ENCODE measurements around the gene HORMAD1. TPM values are rescaled to one million over a fixed set of nuclear protein-coding genes. Genes with fewer than 3 reads are reported as not detected.

HORMAD1 gene
- total and polyA plus RNA-seq, 8 donors: 0.08 to 0.28 (median 0.28) TPM; not detected in 5

DNA sequence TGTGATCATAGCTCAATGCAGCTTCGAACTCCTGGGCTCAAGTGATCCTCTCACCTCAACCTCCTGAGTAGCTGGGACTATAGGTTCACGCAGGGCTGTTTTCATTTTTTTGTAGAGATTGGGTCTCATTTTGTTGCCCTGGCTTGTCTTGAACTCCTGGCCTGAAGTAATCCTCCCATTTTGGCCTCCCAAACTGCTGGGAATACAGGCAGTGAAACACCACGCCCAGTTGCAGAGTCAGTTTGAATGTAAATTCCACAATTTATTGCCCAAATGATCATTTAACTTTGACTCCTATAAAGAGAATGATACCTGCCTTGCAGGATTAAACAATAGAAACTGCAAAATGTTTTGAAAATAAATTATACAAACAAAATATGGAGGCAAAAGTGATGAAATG lies 34.4 kb downstream of the HORMAD1 start:
- H3K36me3 ChIP-seq: peaks cover 0 to 15% (median 5%) of the 10 kb centered on the region in 3 donors
- H3K4me1 ChIP-seq: peaks cover 0 to 9% (median 4%) of the 10 kb centered on the region in 3 donors
- no peak overlapping the region for H3K4me3 ChIP-seq
- H3K27ac ChIP-seq: no peak overlapping the region
- H3K27me3 ChIP-seq: no peaks in the 10 kb centered on the region
- TF ChIP-seq, protein P1, sequence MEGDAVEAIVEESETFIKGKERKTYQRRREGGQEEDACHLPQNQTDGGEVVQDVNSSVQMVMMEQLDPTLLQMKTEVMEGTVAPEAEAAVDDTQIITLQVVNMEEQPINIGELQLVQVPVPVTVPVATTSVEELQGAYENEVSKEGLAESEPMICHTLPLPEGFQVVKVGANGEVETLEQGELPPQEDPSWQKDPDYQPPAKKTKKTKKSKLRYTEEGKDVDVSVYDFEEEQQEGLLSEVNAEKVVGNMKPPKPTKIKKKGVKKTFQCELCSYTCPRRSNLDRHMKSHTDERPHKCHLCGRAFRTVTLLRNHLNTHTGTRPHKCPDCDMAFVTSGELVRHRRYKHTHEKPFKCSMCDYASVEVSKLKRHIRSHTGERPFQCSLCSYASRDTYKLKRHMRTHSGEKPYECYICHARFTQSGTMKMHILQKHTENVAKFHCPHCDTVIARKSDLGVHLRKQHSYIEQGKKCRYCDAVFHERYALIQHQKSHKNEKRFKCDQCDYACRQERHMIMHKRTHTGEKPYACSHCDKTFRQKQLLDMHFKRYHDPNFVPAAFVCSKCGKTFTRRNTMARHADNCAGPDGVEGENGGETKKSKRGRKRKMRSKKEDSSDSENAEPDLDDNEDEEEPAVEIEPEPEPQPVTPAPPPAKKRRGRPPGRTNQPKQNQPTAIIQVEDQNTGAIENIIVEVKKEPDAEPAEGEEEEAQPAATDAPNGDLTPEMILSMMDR (IDR thresholded peaks at IDR 0.05): no peak
- H3K9me3 ChIP-seq: no peaks in the 10 kb centered on the region
- no peak for FAIRE-seq
- intact Hi-C loops (cut with DNase I): no loop called here
- no peak for DNase-seq
- WGBS, 2 donors: 98 to 100% methylated on average over 3 of the region's 3 CpGs
- no peak for ATAC-seq

DNA sequence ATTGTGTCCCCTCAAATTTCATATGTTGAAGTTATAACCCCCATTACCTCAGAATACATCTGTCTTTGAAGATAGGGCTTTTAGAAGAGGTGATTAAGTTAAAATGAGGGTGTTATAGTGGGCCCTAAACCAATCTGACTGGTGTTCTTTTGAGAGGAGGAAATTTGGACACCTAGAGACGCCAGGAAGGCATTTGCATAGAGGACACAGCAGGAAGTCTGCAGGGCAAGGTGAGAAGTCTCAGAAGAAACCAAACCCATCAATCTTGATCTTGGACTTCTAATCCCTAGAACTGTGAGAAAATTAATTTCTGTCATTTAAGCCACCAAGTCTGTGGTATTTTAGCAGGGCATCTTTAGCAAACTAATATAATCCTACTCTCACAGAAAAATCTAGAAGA lies 36.8 kb downstream of the HORMAD1 start:
- TF ChIP-seq, protein P1 (IDR thresholded peaks at IDR 0.05): no peak
- 93 to 95% methylated on average over 1 of the region's 1 CpG for WGBS, 2 donors
- FAIRE-seq: no peak
- no peak for DNase-seq
- intact Hi-C loops (cut with DNase I): no loop called here
- peaks cover 0 to 2% (median 0%) of the 10 kb centered on the region in 3 donors for H3K4me1 ChIP-seq
- H3K27me3 ChIP-seq: no peaks in the 10 kb centered on the region
- no peak overlapping the region for H3K4me3 ChIP-seq
- ATAC-seq: no peak
- H3K27ac ChIP-seq: no peak overlapping the region
- no peaks in the 10 kb centered on the region for H3K9me3 ChIP-seq
- peaks cover 0 to 11% (median 5%) of the 10 kb centered on the region in 3 donors for H3K36me3 ChIP-seq

DNA sequence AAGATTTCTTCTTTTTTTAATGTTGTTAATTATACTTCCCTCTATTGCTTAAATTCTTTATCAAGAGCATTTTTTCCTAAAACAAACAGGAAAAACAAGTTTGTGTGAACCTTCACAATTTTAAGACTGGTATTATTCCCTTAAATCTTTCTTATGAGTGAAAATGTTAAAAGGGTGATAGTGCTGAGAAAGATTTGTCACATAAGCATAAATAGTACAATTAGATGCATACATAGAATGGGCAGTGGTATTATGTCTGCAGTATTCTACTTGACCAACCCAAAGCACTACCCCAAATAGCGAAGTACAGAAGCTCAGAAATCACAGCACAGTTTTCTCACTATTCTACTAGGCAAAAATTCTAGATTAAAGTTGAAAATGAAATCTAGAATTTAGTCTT lies 41.7 kb downstream of the HORMAD1 start:
- no peaks in the 10 kb centered on the region for H3K36me3 ChIP-seq
- H3K4me1 ChIP-seq: no peaks in the 10 kb centered on the region
- no peak for DNase-seq
- no peak overlapping the region for H3K27ac ChIP-seq
- intact Hi-C loops (cut with DNase I): no loop called here
- no peak overlapping the region for H3K4me3 ChIP-seq
- WGBS, 2 donors: 100% methylated on average over 1 of the region's 1 CpG
- H3K9me3 ChIP-seq: no peaks in the 10 kb centered on the region
- TF ChIP-seq, protein P1 (IDR thresholded peaks at IDR 0.05): no peak
- FAIRE-seq: no peak
- ATAC-seq: no peak
- H3K27me3 ChIP-seq: no peaks in the 10 kb centered on the region

DNA sequence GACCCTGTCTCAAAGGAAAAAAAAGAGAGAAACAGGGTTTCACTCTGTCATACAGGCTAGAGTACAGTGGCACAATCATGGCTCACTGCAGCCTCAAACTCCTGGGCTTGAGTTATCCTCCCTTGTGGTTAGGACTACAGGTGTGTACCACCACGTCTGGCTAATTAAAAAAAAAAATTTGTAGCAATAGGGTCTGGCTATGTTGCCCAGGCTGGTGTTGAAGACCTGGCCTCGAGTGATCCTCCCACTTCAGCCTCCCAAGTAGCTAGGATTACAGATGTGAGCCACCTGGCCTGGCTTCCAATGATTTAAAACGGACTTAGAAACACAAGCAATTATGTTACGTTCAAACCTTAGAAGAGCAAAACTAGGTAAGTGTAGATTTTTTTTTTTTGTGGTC lies 45.8 kb downstream of the HORMAD1 start:
- no peak overlapping the region for H3K4me3 ChIP-seq
- DNase-seq (no peak), ATAC-seq (no peak), FAIRE-seq (no peak)
- WGBS, 2 donors: 91 to 98% methylated on average over 4 of the region's 4 CpGs
- H3K9me3 ChIP-seq: no peaks in the 10 kb centered on the region
- H3K27me3 ChIP-seq: no peaks in the 10 kb centered on the region
- no peak overlapping the region for H3K27ac ChIP-seq
- intact Hi-C loops (cut with DNase I): no loop called here
- TF ChIP-seq, protein P1 (IDR thresholded peaks at IDR 0.05): no peak
- H3K4me1 ChIP-seq: no peaks in the 10 kb centered on the region
- peaks cover 0 to 4% (median 4%) of the 10 kb centered on the region in 3 donors for H3K36me3 ChIP-seq

DNA sequence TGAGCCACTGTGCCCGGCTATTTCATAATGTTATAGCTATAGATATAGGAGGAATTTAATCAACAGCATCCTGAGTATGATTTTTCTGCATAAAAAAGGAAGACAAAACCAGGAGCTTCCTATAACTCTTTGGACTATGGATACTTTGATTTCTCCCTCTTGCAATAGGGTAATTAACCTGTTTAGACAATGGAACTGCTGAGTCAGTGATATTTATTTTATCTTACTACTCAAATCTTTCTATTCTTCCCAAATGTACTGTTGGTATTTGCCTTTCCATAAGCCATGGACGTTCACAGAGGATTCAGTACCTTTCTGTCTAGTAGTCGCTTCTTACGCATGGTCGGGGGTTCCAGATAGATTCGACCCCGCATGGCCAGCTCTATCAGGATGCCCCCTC lies 57.4 kb downstream of the HORMAD1 start:
- ATAC-seq: no peak
- TF ChIP-seq, protein P1 (IDR thresholded peaks at IDR 0.05): no peak
- no peak for FAIRE-seq
- peaks cover 0 to 23% (median 0%) of the 10 kb centered on the region in 3 donors for H3K36me3 ChIP-seq
- intact Hi-C loops (cut with DNase I): no loop called here
- WGBS, 2 donors: 87 to 91% methylated on average over 7 of the region's 7 CpGs
- H3K9me3 ChIP-seq: no peaks in the 10 kb centered on the region
- no peak overlapping the region for H3K27ac ChIP-seq
- H3K4me3 ChIP-seq: no peak overlapping the region
- peaks cover 0 to 4% (median 0%) of the 10 kb centered on the region in 3 donors for H3K4me1 ChIP-seq
- no peak for DNase-seq
- no peaks in the 10 kb centered on the region for H3K27me3 ChIP-seq

Measured in pancreas (tissue), 10 donors.